Ishikawa (cell line): ENCODE measurements around the gene AGRP.

ENCODE experiments used
- CEBPB ChIP-seq: IDR thresholded peaks from 2 replicates; pipeline ENCODE4 v1.6.1; 2012
- CREB1 ChIP-seq: IDR thresholded peaks from 2 replicates; pipeline ENCODE4 v1.6.1; 2012; ENCODE audit warnings: low read depth
- EGR1 ChIP-seq: IDR thresholded peaks from 2 replicates; pipeline ENCODE4 v1.6.1; 2012
- EP300 ChIP-seq: IDR thresholded peaks from 2 replicates; pipeline ENCODE4 v1.6.1; 2012; ENCODE audit warnings: borderline replicate concordance
- FOXM1 ChIP-seq: IDR thresholded peaks from 2 replicates; pipeline ENCODE4 v1.6.1; 2012; ENCODE audit warnings: low read depth, borderline replicate concordance
- TAF1 ChIP-seq: IDR thresholded peaks from 2 replicates; pipeline ENCODE4 v1.6.1; 2012; ENCODE audit warnings: low read depth, mild to moderate bottlenecking
- TCF12 ChIP-seq: IDR thresholded peaks from 2 replicates; pipeline ENCODE4 v1.6.1; 2012; ENCODE audit warnings: low read depth
- YY1 ChIP-seq: IDR thresholded peaks from 2 replicates; pipeline ENCODE4 v1.6.1; 2012; ENCODE audit warnings: low read depth
- ZBTB7A ChIP-seq: IDR thresholded peaks from 2 replicates; pipeline ENCODE4 v1.6.1; 2012; ENCODE audit warnings: low read depth
- TF ChIP-seq, protein P1 (sequence below): IDR thresholded peaks from 2 replicates; pipeline ENCODE4 v1.6.1; 2012; ENCODE audit warnings: low read depth, mild to moderate bottlenecking

GRCh38 chr16:67519242-67519641, 35.9 kb upstream of the AGRP start:
- TF ChIP-seq CEBPB, result no peak
- TF ChIP-seq EP300, result no peak
- TF ChIP-seq TCF12, result no peak
- TF ChIP-seq ZBTB7A, result no peak
- TF ChIP-seq, protein P1, sequence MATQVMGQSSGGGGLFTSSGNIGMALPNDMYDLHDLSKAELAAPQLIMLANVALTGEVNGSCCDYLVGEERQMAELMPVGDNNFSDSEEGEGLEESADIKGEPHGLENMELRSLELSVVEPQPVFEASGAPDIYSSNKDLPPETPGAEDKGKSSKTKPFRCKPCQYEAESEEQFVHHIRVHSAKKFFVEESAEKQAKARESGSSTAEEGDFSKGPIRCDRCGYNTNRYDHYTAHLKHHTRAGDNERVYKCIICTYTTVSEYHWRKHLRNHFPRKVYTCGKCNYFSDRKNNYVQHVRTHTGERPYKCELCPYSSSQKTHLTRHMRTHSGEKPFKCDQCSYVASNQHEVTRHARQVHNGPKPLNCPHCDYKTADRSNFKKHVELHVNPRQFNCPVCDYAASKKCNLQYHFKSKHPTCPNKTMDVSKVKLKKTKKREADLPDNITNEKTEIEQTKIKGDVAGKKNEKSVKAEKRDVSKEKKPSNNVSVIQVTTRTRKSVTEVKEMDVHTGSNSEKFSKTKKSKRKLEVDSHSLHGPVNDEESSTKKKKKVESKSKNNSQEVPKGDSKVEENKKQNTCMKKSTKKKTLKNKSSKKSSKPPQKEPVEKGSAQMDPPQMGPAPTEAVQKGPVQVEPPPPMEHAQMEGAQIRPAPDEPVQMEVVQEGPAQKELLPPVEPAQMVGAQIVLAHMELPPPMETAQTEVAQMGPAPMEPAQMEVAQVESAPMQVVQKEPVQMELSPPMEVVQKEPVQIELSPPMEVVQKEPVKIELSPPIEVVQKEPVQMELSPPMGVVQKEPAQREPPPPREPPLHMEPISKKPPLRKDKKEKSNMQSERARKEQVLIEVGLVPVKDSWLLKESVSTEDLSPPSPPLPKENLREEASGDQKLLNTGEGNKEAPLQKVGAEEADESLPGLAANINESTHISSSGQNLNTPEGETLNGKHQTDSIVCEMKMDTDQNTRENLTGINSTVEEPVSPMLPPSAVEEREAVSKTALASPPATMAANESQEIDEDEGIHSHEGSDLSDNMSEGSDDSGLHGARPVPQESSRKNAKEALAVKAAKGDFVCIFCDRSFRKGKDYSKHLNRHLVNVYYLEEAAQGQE, result no peak
- no peak for TF ChIP-seq EGR1
- TF ChIP-seq TAF1, result no peak
- TF ChIP-seq YY1, result no peak
- no peak for TF ChIP-seq FOXM1
- no peak for TF ChIP-seq CREB1
